PC-9 (cell line): Measurements from ENCODE around the gene AXIN2. TPM values are rescaled to one million over a fixed set of nuclear protein-coding genes. Genes with fewer than 3 reads are reported as not detected.
A peak's percentile ranks its signal among the peaks of the same experiment; 100 is the strongest.

Experiments
- BruUV-seq: library from RNA; stranded (reverse); fragments of 400-500 nt; replicated peaks from 2 replicates; lab custom pipeline; 2021; lab: Mats Ljungman, UMichigan
- CTCF ChIA-PET: fragments of 300-600 bp; sonication (Branson Sonifier 250); formaldehyde crosslinking; loops from one replicate; lab custom pipeline; 2022; ENCODE audit warnings: antibody characterized with exemption; lab: Charles Lee
- POLR2A ChIA-PET: fragments of 300-600 bp; sonication (Branson Sonifier 250); formaldehyde crosslinking; loops from one replicate; lab custom pipeline; 2022; ENCODE audit warnings: antibody characterized with exemption; ENCODE audit not compliant: unreplicated experiment; lab: Charles Lee
- DNase-seq, 2 experiments: peaks; one replicate each; pipeline versions ENCODE4 v3.0.0 to v3.0.0-alpha.2; 2015 to 2022; ENCODE audit warnings: mixed read lengths in 1 of 2
- H2AFZ ChIP-seq: fragments of 200-600 bp; sonication (generic); 2 replicates; pipeline ENCODE4 v1.8.1; 2017; ENCODE audit warnings: antibody characterized with exemption
- H3F3A ChIP-seq: fragments of 200-600 bp; sonication (generic); 2 replicates; pipeline ENCODE4 v1.8.1; 2017; ENCODE audit warnings: antibody characterized with exemption, mild to moderate bottlenecking, low read depth; ENCODE audit not compliant: insufficient read depth
- H3K27ac ChIP-seq: fragments of 200-600 bp; sonication (generic); 2 replicates; pipeline ENCODE4 v1.6.1; 2016; ENCODE audit warnings: mixed run types
- H3K27me3 ChIP-seq: fragments of 200-600 bp; sonication (generic); 2 replicates; pipeline ENCODE4 v1.6.1; 2016; ENCODE audit warnings: low read depth, mixed run types; ENCODE audit not compliant: insufficient read depth
- H3K36me3 ChIP-seq: fragments of 200-600 bp; sonication (generic); 2 replicates; pipeline ENCODE4 v1.6.1; 2016; ENCODE audit warnings: low read depth, mixed run types
- H3K4me1 ChIP-seq: fragments of 200-600 bp; sonication (generic); replicated peaks from 2 replicates; pipeline ENCODE4 v1.6.1; 2016; ENCODE audit warnings: mixed run types; ENCODE audit not compliant: insufficient read depth
- H3K4me2 ChIP-seq: fragments of 200-600 bp; sonication (generic); 2 replicates; pipeline ENCODE4 v1.6.1; 2017; ENCODE audit warnings: mixed run types
- H3K4me3 ChIP-seq: fragments of 200-600 bp; sonication (generic); 2 replicates; pipeline ENCODE4 v1.6.1; 2016; ENCODE audit warnings: mixed run types
- H3K79me2 ChIP-seq: fragments of 200-600 bp; sonication (generic); 2 replicates; pipeline ENCODE4 v1.6.1; 2017; ENCODE audit warnings: low read depth, mixed run types
- H3K9me2 ChIP-seq: fragments of 200-600 bp; sonication (generic); 2 replicates; pipeline ENCODE4 v1.8.1; 2017; ENCODE audit warnings: mild to moderate bottlenecking; ENCODE audit not compliant: insufficient read depth
- H3K9me3 ChIP-seq: fragments of 200-600 bp; sonication (generic); 2 replicates; pipeline ENCODE4 v1.8.1; 2016; ENCODE audit warnings: low read depth; ENCODE audit not compliant: insufficient read depth
- H4K20me1 ChIP-seq: fragments of 200-600 bp; sonication (generic); 2 replicates; pipeline ENCODE4 v1.8.1; 2017; ENCODE audit not compliant: insufficient read depth
- EZH2 ChIP-seq: fragments of 200-600 bp; sonication (generic); IDR thresholded peaks from 2 replicates; pipeline ENCODE4 v1.8.0; 2017; ENCODE audit warnings: antibody characterized with exemption, low read depth
- intact Hi-C: fragments of 100-400 bp; cut with micrococcal nuclease; formaldehyde crosslinking; loops from one replicate; pipeline ENCODE4 v1.10.0; 2022; ENCODE audit not compliant: unreplicated experiment
- total RNA-seq: library from RNA; stranded (reverse); gene quantifications from 2 replicates; pipeline ENCODE4 v1.2.3, GENCODE V29; 2021
- TF ChIP-seq, protein P1 (sequence below): fragments of 200-600 bp; sonication (generic); conservative IDR thresholded peaks from 2 replicates; pipeline ENCODE4 v1.6.1; 2017; ENCODE audit warnings: mixed run types, antibody characterized with exemption, mild to moderate bottlenecking, moderate library complexity

The AXIN2 gene
- total RNA-seq, 1 experiment from 2014 or later, result 0.24 TPM

DNA sequence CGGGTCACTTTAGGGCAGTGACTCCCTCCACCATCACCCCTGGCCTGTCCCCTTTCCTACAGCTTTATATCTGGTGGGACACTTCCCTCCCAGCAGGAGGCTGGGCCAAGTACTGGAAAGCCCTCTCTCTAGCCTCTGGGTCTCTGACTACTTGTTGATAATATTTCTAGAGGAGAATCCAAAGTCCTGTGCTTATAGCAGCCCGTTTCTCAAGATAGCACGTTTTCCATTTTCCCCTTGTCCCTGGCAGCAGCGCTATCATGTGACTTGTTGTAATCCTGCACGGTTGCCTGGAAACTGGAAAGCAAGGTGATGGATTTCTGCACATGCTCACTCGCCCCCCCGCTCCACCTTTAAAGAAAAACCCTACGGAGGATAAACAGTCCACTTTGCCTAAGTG lies 3.3 kb upstream of the AXIN2 start:
- POLR2A ChIA-PET, result no interaction called here
- H3K27me3 ChIP-seq, result no peaks in the 10 kb centered on the region
- no peak overlapping the region for H3K4me3 ChIP-seq
- no peaks in the 10 kb centered on the region for H4K20me1 ChIP-seq
- no peaks in the 10 kb centered on the region for H3K36me3 ChIP-seq
- no TSS peak for BruUV-seq
- intact Hi-C loops, result loop anchor here (5.0 kb wide), 1 partner anchor 223 kb away; no protein-coding TSS in a partner anchor
- peaks cover 9% of the 10 kb centered on the region for H3K4me1 ChIP-seq
- no peak overlapping the region for H3K4me2 ChIP-seq
- CTCF ChIA-PET, result no interaction called here
- no peak overlapping the region for H3K27ac ChIP-seq
- no peaks in the 10 kb centered on the region for H3K9me2 ChIP-seq
- TF ChIP-seq, protein P1, sequence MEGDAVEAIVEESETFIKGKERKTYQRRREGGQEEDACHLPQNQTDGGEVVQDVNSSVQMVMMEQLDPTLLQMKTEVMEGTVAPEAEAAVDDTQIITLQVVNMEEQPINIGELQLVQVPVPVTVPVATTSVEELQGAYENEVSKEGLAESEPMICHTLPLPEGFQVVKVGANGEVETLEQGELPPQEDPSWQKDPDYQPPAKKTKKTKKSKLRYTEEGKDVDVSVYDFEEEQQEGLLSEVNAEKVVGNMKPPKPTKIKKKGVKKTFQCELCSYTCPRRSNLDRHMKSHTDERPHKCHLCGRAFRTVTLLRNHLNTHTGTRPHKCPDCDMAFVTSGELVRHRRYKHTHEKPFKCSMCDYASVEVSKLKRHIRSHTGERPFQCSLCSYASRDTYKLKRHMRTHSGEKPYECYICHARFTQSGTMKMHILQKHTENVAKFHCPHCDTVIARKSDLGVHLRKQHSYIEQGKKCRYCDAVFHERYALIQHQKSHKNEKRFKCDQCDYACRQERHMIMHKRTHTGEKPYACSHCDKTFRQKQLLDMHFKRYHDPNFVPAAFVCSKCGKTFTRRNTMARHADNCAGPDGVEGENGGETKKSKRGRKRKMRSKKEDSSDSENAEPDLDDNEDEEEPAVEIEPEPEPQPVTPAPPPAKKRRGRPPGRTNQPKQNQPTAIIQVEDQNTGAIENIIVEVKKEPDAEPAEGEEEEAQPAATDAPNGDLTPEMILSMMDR, result no peak
- TF ChIP-seq EZH2, result no peak
- H3F3A ChIP-seq, result no peaks in the 10 kb centered on the region
- DNase-seq, result no peak
- H3K79me2 ChIP-seq, result no peaks in the 10 kb centered on the region
- H3K9me3 ChIP-seq, result no peaks in the 10 kb centered on the region
- H2AFZ ChIP-seq, result no peak overlapping the region

DNA sequence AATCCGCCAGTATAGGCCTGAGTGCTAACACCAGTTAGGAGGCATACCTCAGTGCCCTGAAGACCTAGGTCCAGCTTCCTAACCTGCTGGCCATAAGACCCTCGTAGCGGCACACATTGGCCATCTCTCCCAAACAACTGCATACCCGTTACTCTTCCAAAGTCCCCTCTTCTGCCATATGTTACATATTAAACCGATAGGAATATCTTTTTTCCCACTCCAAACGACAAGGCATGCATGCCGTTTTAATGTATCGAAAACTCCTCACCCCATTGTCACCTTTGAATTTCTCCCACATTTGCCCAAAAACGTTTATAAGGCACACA lies 721 bp upstream of the AXIN2 start:
- intact Hi-C loops, result loop anchor here (5.0 kb wide), 1 partner anchor 225 kb away; no protein-coding TSS in a partner anchor
- no peaks in the 10 kb centered on the region for H3K9me3 ChIP-seq

DNA sequence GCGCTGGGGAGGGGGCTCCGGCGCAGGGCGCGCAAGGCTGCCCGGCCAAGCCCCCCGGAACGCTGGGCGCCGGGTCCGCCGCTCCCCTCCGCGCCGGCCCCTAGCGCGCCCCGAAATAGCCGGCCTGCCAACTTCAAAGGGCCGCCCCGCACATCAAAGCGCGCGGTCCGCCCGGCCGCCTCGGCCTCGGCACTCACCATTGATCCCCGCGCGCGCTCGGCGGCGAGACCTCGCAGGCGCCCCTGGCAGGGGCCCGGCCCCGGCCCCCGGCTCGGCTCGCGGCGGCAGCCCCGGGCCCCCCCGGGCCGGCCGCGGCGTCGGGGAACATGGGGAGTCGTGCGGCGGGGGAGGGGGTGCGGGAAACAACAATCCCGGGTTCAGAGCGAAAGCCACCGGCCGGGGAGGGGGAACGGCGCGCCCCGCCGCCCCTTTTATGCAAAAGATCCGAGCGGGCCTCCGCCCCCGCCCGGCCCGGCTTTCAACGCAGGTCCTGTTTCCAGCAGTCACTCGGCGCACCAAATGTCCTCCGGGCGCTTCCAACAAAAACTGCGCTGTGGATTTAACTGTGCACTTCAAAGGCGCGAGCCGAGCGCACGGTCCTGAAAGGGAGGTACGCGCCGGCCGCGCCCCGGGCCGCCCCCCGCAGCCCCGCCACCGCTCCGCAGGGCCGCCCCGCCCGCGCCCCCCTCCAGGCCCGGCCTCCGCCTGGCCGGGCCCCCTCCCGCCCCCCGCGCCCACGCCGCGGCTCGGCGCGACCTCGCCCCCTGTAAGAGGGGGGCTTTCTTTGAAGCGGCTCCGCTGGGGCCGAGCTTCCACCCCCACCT lies 608 bp downstream of the AXIN2 start:
- H2AFZ ChIP-seq, result peak overlapping the region; percentile 64; the same call in 1 of the 2 replicates
- H3K4me3 ChIP-seq, result peak overlapping the region; percentile 70; the same call in 1 of the 2 replicates
- intact Hi-C loops, result loop anchor here (5.0 kb wide), 1 partner anchor 226 kb away; no protein-coding TSS in a partner anchor
- no TSS peak for BruUV-seq
- no peak for TF ChIP-seq EZH2
- TF ChIP-seq, protein P1, result no peak
- no peaks in the 10 kb centered on the region for H3K9me3 ChIP-seq
- POLR2A ChIA-PET, result no interaction called here
- no peaks in the 10 kb centered on the region for H3K36me3 ChIP-seq
- H3F3A ChIP-seq, result no peaks in the 10 kb centered on the region
- peak; percentile 65 to 72 for DNase-seq
- CTCF ChIA-PET, result no interaction called here
- H3K27ac ChIP-seq, result peak overlapping the region; percentile 76
- H3K27me3 ChIP-seq, result no peaks in the 10 kb centered on the region
- H3K4me2 ChIP-seq, result peak overlapping the region; percentile 74
- no peaks in the 10 kb centered on the region for H3K79me2 ChIP-seq
- no peaks in the 10 kb centered on the region for H3K9me2 ChIP-seq
- peaks cover 9% of the 10 kb centered on the region for H3K4me1 ChIP-seq
- no peaks in the 10 kb centered on the region for H4K20me1 ChIP-seq

More for the DNA sequence above, 721 bp upstream of the AXIN2 start:
- Histone ChIP-seq H3K27me3 (no peaks in the 10 kb centered on the region), H3K4me2 (peak overlapping the region; percentile 75), H3K9me2 (no peaks in the 10 kb centered on the region), H3K4me3 (peak overlapping the region; percentile 51; the same call in 1 of the 2 replicates), H3K36me3 (no peaks in the 10 kb centered on the region), H3K4me1 (peaks cover 9% of the 10 kb centered on the region), H4K20me1 (no peaks in the 10 kb centered on the region), H3K79me2 (no peaks in the 10 kb centered on the region), H2AFZ (no peak overlapping the region; the same call in 1 of the 2 replicates), H3K27ac (no peak overlapping the region), H3F3A (no peaks in the 10 kb centered on the region)
- BruUV-seq, result no TSS peak
- TF ChIP-seq EZH2, result no peak
- TF ChIP-seq, protein P1, result no peak
- POLR2A ChIA-PET, result no interaction called here
- CTCF ChIA-PET, result no interaction called here
- DNase-seq, result no peak
